ENCODE data around the gene ZNF396. TPM values are rescaled to one million over a fixed set of nuclear protein-coding genes. Genes with fewer than 3 reads are reported as not detected.

ZNF396 gene
- total and polyA plus RNA-seq, 9 of the 15 experiments (the other 6 are each of a cell fraction or from before 2014, with no cell fraction given): 0.73 to 2.3 (median 1.9) TPM

DNA sequence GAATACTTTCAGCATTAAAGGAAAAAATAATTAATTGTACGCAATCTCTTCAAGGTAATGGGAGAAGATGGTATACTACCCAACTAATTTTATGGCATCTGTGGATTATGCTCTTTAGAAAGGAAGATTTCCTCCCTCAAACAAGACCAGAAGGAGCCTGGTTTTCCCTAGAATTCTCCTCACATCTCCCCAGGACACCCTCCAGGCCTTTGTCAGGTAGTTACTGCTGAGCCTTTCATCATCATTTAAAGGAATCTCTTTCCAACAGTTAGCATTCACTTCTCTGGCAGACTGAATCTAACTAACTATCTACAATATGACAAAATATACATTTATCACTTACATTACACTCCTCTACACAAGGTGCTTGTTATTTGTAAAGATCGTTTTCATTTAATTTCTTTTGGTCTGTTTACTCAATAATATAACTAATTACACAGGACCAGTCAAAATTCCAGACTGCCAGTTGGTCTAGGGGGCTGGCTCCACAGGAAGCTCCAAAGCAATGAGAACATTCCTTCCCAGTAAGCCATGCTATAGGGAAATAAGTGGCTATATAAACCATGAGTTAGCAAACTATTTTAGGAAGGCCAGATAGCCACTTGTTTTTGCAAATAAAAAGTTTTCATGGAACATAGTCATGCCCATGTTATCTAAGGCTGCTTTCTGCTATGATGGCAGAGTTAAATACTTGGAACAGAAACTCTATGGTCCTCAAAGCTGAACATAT is 52.0 kb downstream of the ZNF396 start:
- Histone ChIP-seq H3K27ac (ENCODE audit: extremely low read depth, low read depth, low read length) (no peak overlapping the region), H2AFZ (ENCODE audit: low read depth, low read length) (no peak overlapping the region; the same call in 1 of the 2 replicates), H3K36me3 (ENCODE audit: control insufficient read depth, insufficient read depth, low read length) (no peaks in the 10 kb centered on the region), H3K4me2 (ENCODE audit: insufficient read depth, low read length) (no peak overlapping the region), H3K4me1 (replicated peaks in 1 of 2; ENCODE audit: control insufficient read depth in 2 of 2, insufficient read depth in 2 of 2, low read length in 2 of 2) (peaks cover 0 to 16% of the 10 kb centered on the region in 2 experiments; a peak in 3 of 5 replicates), H3K4me3 (no peak overlapping the region), H3K9me1 (ENCODE audit: control insufficient read depth, insufficient read depth, low read length) (no peaks in the 10 kb centered on the region), H3K27me3 (ENCODE audit: control insufficient read depth in 2 of 2, insufficient read depth in 2 of 2, low read length in 2 of 2) (no peaks in the 10 kb centered on the region), H3K9ac (ENCODE audit: insufficient read depth in 1 of 2, low read depth in 2 of 2, low read length in 2 of 2) (no peak overlapping the region), H3K79me2 (ENCODE audit: control insufficient read depth, insufficient read depth, low read length) (no peaks in the 10 kb centered on the region), H4K20me1 (replicated peaks; ENCODE audit: control insufficient read depth, insufficient read depth, low read length) (no peaks in the 10 kb centered on the region), H3K9me3 (replicated peaks; ENCODE audit: control insufficient read depth, insufficient read depth, low read depth, low read length) (no peaks in the 10 kb centered on the region)
- CTCF ChIA-PET (ENCODE audit: low intra/inter-chr PET ratio): no interaction called here
- intact Hi-C loops (cut with micrococcal nuclease): no loop called here
- no peak for DNase-seq (ENCODE audit: extremely low read depth in 1 of 4, low spot score in 3 of 4)
- TF ChIP-seq TCF3 (CRISPR knock-in tag; IDR thresholded peaks at IDR 0.05): peak; percentile 35; the same call in 1 of the 2 replicates
- 0 out of 2 replicates have a peak, but pooled peaks have one; percentile 7 for TF ChIP-seq NFE2 (IDR thresholded peaks at IDR 0.05; ENCODE audit: low read depth)
- TF ChIP-seq FOXP1 (CRISPR knock-in tag; IDR thresholded peaks at IDR 0.05): no peak
- WGBS (ENCODE audit: insufficient coverage, low coverage, missing lambda C conversion rate): 42% methylated on average over 2 of the region's 2 CpGs
- BruUV-seq (replicated peaks): no TSS peak
- in situ Hi-C loops (cut with MboI): no loop called here
- POLR2A ChIA-PET: interaction anchor here (0.7 kb wide), 1 partner anchor 73 kb away, joined by 5 read pairs; no protein-coding TSS in a partner anchor
- FAIRE-seq: no peak
- ATAC-seq: no peak

Data from K562 (cell line).